ENCODE measurements around the gene ARAP2.
"Not testable (repeated sequence)": the region's sequence is repeated elsewhere in the genome, so short reads cannot be mapped to it uniquely, and the experiment has no call there.

The ARAP2 gene

GRCh38 chr4:36189511-36190226, 54.6 kb downstream of the ARAP2 start:
- DNase-seq (ENCODE audit: low read depth in 2 of 2, low spot score in 1 of 2): no peak

DNA sequence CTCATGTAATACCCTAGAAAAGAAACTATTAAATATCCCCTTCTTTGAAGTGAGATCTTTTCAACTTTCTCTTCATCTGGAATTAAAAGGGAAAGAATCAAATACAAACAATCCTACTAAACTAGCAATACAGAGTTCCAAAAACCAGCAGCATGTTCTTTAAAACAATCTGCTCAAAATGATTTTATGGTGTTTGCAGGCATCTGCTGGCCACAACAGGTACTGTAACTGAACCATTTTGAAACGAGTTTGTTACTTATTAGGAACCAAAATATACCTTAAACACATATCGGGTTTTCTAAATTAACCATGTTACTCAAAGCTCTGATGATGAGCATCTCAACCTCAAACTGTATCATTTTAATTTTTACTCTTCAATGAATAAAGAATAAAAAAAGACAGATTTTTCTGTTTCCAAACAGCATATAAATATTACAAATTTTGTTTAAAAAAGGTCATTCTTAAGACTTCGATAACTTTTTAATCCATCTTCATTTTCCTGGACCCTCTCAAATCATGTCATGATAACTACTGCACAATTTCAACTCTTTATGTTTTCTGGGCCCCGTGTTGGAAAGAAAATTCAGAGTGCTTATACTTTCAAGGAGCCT, 56.5 kb downstream of the ARAP2 start:
- no peak for DNase-seq (ENCODE audit: low read depth in 2 of 2, low spot score in 1 of 2)

- no peak for DNase-seq (ENCODE audit: low read depth in 2 of 2, low spot score in 1 of 2)
Observed at GRCh38 chr4:36183665-36184393, 60.5 kb downstream of the ARAP2 start.

GRCh38 chr4:36183232-36183631, 61.1 kb downstream of the ARAP2 start:
- no peak for DNase-seq (ENCODE audit: low read depth in 2 of 2, low spot score in 1 of 2)

DNA sequence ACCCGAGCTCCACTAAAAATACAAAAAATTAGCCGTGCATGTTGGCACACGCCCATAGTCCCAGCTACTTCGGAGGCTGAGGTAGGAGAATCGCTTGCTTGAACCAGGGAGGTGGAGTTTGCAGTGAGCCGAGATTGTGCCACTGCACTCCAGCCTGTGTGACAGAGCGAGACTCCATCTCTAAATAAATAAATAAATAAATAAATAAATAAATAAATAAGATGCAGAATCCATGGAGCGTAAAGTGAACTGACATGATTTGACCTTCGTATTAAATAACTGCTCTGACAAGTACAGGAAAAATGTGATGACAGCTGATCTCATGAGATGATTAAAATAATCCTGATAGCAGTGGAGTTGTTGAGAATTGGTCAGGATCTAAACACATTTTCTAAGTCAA, 62.0 kb downstream of the ARAP2 start:
- DNase-seq (ENCODE audit: low read depth in 2 of 2, low spot score in 1 of 2): not testable (repeated sequence)

DNA sequence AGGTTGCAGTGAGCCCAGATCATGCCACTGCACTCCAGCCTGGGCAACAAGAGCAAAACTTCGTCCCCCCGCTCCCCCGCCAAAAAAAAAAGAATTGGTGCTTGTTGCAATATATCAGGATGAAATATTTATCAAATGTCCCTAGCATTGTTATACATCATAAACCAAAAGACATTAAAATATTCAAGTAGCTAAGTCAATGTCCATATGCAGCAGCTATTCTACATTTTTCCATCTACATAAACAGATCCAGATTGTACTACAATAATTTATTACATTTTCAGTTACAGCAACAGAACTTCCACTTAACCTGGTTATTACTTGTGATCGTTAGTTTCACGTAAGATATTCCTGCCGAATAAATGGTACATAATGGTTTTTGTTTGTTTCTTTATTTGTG, 64.1 kb downstream of the ARAP2 start:
- no peak for DNase-seq (ENCODE audit: low read depth in 2 of 2, low spot score in 1 of 2)

GRCh38 chr4:36178484-36178883, 65.8 kb downstream of the ARAP2 start:
- DNase-seq (ENCODE audit: low read depth in 2 of 2, low spot score in 1 of 2): no peak

- no peak for DNase-seq (ENCODE audit: low read depth in 2 of 2, low spot score in 1 of 2)
Observed at GRCh38 chr4:36177946-36178345, 66.4 kb downstream of the ARAP2 start.

- DNase-seq (ENCODE audit: low read depth in 2 of 2, low spot score in 1 of 2): no peak
Observed at GRCh38 chr4:36174570-36174969, 69.7 kb downstream of the ARAP2 start.

GRCh38 chr4:36173905-36174304, 70.4 kb downstream of the ARAP2 start:
- DNase-seq (ENCODE audit: low read depth in 2 of 2, low spot score in 1 of 2): no peak

DNA sequence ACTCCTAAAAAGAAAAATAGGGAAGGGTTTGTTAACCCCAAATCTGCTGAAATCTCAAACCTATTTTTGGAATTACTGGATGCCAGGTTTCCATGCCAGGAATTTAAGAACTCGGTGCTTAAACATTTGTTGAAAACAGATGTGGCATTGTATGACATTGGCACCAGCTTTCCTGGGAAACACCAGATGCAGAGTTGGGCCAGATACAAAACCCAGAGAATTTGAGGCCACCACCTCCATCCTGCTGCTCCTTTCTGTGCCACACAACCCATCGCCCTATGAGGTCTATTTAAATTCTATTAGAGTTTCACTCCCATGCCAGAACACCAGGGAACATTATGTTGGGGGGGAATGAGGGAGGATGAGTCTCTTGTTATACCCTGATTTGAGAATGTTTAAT, 71.7 kb downstream of the ARAP2 start:
- no peak for DNase-seq (ENCODE audit: low read depth in 2 of 2, low spot score in 1 of 2)

DNA sequence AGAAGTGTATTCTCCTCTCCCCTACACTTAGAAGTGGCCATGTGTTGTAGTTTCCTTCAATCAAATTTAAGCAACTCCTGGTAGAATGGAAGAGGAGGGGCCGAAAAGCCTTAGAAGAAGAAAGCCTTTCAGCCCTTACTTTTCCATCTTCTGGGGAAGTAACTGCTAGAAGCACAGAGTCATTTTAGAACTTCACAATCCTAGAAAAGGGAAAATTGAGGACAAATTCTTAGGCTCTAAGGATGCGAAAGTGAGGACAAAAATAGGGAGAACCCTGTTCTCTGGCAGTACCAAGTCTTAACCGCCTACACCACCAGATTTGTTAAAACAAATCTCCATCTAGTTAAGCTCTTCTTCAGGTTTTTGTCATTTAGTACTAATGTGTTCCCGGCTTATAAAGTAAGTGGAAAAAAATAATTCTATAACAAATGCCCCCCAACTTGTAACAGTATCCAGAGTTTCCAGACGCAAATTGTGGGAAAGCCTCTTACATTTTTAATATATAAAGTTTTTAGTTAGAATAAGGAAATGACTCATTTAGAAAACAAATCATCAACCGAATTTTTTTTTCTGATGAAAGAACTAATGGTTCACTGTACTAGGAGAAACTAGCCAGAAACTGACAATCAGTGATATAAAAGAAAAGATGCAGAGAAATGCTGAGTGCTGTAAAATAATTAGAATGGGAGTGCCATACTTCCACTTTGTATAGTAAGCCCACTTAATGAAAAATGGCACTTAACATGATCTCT, 76.0 kb downstream of the ARAP2 start:
- DNase-seq (ENCODE audit: low read depth in 2 of 2, low spot score in 1 of 2): no peak

- no peak for DNase-seq (ENCODE audit: low read depth in 2 of 2, low spot score in 1 of 2)
Observed at GRCh38 chr4:36165631-36166005, 78.7 kb downstream of the ARAP2 start.

DNA sequence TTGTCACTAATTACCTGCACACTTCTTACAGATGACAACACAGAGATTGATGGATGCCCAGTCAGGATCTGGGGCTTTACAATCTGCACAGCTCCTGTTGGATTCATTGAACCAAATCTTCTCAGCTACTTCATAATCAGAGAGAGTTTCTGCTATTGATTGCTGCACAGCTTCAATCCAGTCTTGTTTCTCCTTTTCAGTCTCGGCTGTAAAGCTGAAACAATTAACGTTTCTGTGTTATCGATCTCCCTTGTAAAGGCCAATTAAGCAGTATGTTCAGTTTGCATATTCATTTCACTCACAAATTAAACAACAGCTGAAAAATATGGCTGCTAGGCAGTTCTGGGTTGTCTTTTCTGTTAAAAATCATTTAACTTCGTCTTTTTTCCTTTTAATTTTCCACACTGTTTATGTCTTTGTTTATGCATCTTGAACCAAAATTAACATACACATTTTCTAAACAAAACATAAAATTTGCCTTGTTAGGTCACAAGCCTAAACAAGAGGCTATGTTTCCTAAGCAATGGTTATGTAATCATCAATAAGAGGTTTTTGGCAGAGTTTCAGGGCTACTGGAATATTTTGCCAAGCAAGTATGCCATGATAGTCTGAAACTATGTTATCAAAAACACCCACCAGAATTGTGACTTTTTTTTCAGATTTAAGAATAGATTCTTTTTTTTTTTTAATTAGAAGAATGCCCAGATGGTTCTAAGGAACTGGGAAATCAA, 79.2 kb downstream of the ARAP2 start:
- no peak for DNase-seq (ENCODE audit: low read depth in 2 of 2, low spot score in 1 of 2)

GRCh38 chr4:36163198-36163597, 81.1 kb downstream of the ARAP2 start:
- DNase-seq (ENCODE audit: low read depth in 2 of 2, low spot score in 1 of 2): no peak

- no peak for DNase-seq (ENCODE audit: low read depth in 2 of 2, low spot score in 1 of 2)
Observed at GRCh38 chr4:36159208-36159607, 85.1 kb downstream of the ARAP2 start.

DNA sequence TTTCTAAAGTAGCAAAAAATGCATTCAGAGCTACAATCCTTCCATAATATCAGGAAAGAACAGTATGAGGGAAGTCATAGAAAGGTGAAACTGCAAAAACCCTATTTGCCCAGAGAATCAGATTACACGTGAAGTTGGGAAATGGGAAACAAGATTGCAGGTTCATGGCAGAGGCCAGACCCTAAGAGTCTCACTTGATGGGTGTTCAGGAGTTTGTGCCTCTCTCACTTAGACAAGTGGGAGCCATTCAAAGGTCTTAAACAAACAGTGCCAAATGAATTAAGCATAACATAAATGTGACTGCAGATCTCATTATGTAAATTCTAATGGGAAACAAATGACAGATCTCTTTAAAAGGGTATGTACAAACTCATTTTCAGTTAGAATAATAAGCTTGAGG, 91.6 kb downstream of the ARAP2 start:
- no peak for DNase-seq (ENCODE audit: low read depth in 2 of 2, low spot score in 1 of 2)

DNA sequence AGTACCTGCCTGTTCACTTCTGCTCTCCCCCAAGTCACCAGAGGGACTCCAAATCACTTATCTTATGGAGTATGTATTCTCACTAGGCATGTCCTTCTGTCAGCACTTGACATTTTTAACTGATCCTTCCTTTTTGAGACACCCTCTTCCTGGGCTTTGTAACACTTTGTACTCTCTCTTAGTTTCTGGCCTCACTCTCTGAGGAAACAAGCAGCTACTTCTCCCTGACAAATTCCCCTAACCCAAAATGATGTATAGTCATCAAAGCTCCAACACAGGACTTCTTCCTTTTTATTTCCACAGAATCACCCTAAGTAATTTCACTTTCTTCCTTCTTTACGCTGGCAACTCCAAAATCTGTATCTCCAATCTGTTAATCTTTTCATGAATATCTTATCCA, 101.8 kb downstream of the ARAP2 start:
- DNase-seq (ENCODE audit: low read depth in 2 of 2, low spot score in 1 of 2): no peak

DNA sequence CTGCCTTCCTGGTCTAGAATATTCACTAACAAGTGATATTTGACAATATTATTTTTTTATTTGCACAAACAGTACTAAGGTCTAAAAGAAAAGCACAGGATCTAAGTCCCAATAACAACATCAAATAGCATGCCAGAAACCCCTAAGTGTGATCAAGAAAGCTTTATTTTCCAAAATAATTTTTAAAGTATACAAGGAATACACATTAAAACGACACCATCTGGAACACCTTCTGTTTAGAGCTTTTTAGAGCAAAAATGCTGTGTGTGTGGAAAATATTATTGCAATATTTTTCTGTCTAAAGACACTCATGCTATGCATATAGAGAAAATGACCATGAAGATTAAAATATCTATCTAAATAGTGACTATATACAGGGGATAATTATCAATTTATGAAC, 103.1 kb downstream of the ARAP2 start:
- DNase-seq (ENCODE audit: low read depth in 2 of 2, low spot score in 1 of 2): no peak

GRCh38 chr4:36140421-36140820, 103.9 kb downstream of the ARAP2 start:
- no peak for DNase-seq (ENCODE audit: low read depth in 2 of 2, low spot score in 1 of 2)

GRCh38 chr4:36138220-36138619, 106.1 kb downstream of the ARAP2 start:
- DNase-seq (ENCODE audit: low read depth in 2 of 2, low spot score in 1 of 2): no peak

All from stimulated activated CD8-positive, alpha-beta memory T cell treated with anti-CD3 and anti-CD28 coated beads, Interleukin-4, amount 100 ng/mL, for 4 hours (primary cell).